B cell (primary cell): Measurements from ENCODE around the gene CAMTA1.

Experiments used
- EZH2 ChIP-seq: IDR thresholded peaks from 2 replicates; pipeline ENCODE4 v1.6.1; 2012; ENCODE audit warnings: borderline replicate concordance, low read depth, mild to moderate bottlenecking, moderate library complexity, low read length; ENCODE audit not compliant: insufficient read depth, poor library complexity, severe bottlenecking
- TF ChIP-seq, protein P1 (sequence below): fragments of 200-600 bp; IDR thresholded peaks from one replicate; pipeline ENCODE4 v1.8.0; 2022; ENCODE audit warnings: antibody characterized with exemption, mild to moderate bottlenecking

DNA sequence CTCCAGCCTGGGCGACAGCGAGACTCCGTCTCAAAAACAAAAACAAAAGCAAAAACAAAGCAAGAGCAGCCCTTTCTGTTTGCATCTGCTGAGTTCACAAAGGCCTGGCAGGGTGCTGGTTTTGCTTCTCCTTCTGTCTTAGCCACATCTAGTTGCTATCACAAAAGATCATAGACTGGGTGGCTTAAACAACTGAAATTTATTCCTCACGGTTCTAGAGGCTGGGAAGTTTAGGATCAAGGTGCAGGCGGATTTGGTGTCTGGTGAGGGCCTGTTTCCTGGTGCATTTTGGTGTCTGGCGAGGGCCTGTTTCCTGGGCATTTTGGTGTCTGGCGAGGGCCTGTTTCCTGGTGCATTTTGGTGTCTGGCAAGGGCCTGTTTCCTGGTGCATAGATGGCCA is 471.3 kb downstream of the CAMTA1 start:
- TF ChIP-seq, protein P1, sequence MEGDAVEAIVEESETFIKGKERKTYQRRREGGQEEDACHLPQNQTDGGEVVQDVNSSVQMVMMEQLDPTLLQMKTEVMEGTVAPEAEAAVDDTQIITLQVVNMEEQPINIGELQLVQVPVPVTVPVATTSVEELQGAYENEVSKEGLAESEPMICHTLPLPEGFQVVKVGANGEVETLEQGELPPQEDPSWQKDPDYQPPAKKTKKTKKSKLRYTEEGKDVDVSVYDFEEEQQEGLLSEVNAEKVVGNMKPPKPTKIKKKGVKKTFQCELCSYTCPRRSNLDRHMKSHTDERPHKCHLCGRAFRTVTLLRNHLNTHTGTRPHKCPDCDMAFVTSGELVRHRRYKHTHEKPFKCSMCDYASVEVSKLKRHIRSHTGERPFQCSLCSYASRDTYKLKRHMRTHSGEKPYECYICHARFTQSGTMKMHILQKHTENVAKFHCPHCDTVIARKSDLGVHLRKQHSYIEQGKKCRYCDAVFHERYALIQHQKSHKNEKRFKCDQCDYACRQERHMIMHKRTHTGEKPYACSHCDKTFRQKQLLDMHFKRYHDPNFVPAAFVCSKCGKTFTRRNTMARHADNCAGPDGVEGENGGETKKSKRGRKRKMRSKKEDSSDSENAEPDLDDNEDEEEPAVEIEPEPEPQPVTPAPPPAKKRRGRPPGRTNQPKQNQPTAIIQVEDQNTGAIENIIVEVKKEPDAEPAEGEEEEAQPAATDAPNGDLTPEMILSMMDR = no peak
- TF ChIP-seq EZH2 = no peak
